A549 (cell line): ENCODE results near the gene CDC16. TPM values are rescaled to one million over a fixed set of nuclear protein-coding genes. Genes with fewer than 3 reads are reported as not detected.

Experiments
- ATAC-seq, 2 experiments: fragments of 200-7000 bp in 1 of 2; fragments of >200 bp in 1 of 2; cut with Nextera tagmentation in 1 of 2; cut with Tn5 transposase in 1 of 2; 3 replicates each; pipeline versions ENCODE4 v1.8.0 to v1.9.1; 2018 to 2020; ENCODE audit warnings: mild to moderate bottlenecking in 1 of 2, moderate library complexity in 1 of 2
- CTCF ChIA-PET: fragments of 300-600 bp; sonication (Branson Sonifier 250); formaldehyde crosslinking; extraction: SDS; loops from one replicate; lab custom pipeline; 2021; ENCODE audit warnings: antibody characterized with exemption, inconsistent platforms; lab: Yijun Ruan, JAX
- POLR2A ChIA-PET: fragments of 350-600 bp; formaldehyde crosslinking; extraction: SDS; loops from one replicate; lab custom pipeline; 2021; ENCODE audit warnings: antibody characterized with exemption, inconsistent platforms; lab: Yijun Ruan, JAX
- DNase-seq, 2 experiments: peaks; one replicate each; pipeline versions ENCODE4 v3.0.0 to v3.0.0-alpha.2; 2011 to 2016; ENCODE audit warnings: low read depth in 1 of 2, low spot score in 1 of 2
- FAIRE-seq: peaks from 2 replicates; lab custom pipeline; 2011; peaks lifted over from hg19 to GRCh38; lab: Jason Lieb, UNC
- H3K27ac ChIP-seq, 2 experiments: fragments of >200 bp; sonication (Bioruptor Twin); formaldehyde crosslinking; 3 replicates each; pipeline ENCODE4 v1.5.1; 2016 to 2017
- H3K4me1 ChIP-seq: fragments of >200 bp; sonication (Bioruptor Twin); formaldehyde crosslinking; 3 replicates; pipeline ENCODE4 v1.6.1; 2016
- H3K4me2 ChIP-seq: fragments of >200 bp; sonication (Bioruptor Twin); formaldehyde crosslinking; 3 replicates; pipeline ENCODE4 v1.6.1; 2016
- H3K4me3 ChIP-seq: fragments of >200 bp; sonication (Bioruptor Twin); formaldehyde crosslinking; 3 replicates; pipeline ENCODE4 v1.5.1; 2016
- H3K9me3 ChIP-seq: fragments of >200 bp; sonication (Bioruptor Twin); formaldehyde crosslinking; 3 replicates; pipeline ENCODE4 v1.6.1; 2016
- CEBPB ChIP-seq, 2 experiments: fragments of >200 bp in 1 of 2; sonication (Bioruptor Twin) in 1 of 2; formaldehyde crosslinking in 1 of 2; IDR thresholded peaks; 2 replicates each; pipeline ENCODE4 v1.6.1; 2012 to 2016
- CHD2 ChIP-seq: fragments of 150-350 bp; IDR thresholded peaks from 2 replicates; pipeline ENCODE4 v1.6.1; 2014; ENCODE audit warnings: low read length; ENCODE audit not compliant: partially characterized antibody
- EHF ChIP-seq: fragments of 250-450 bp; sonication (Bioruptor Pico); IDR thresholded peaks from 2 replicates; pipeline ENCODE4 v1.5.0; 2020; ENCODE audit warnings: mild to moderate bottlenecking
- EHMT2 ChIP-seq: fragments of 200-600 bp; sonication (generic); IDR thresholded peaks from 2 replicates; pipeline ENCODE4 v1.6.1; 2016; ENCODE audit warnings: antibody characterized with exemption, low read depth, mild to moderate bottlenecking, moderate library complexity
- EP300 ChIP-seq, 2 experiments: fragments of >200 bp; sonication (Bioruptor Twin); formaldehyde crosslinking; IDR thresholded peaks; 2 replicates in 1 of 2; 3 replicates in 1 of 2; pipeline ENCODE4 v1.6.1; 2016 to 2017
- HDAC2 ChIP-seq: fragments of 200-600 bp; sonication (generic); IDR thresholded peaks from 2 replicates; pipeline ENCODE4 v1.6.1; 2016
- HOXA7 ChIP-seq: fragments of 250-450 bp; sonication (Bioruptor Pico); IDR thresholded peaks from 2 replicates; pipeline ENCODE4 v1.5.0; 2020; ENCODE audit warnings: mild to moderate bottlenecking, moderate library complexity
- HOXB5 ChIP-seq: fragments of 250-450 bp; sonication (Bioruptor Pico); IDR thresholded peaks from 2 replicates; pipeline ENCODE4 v1.5.0; 2020; ENCODE audit warnings: mild to moderate bottlenecking, moderate library complexity
- JUNB ChIP-seq: fragments of >200 bp; sonication (Bioruptor Twin); formaldehyde crosslinking; IDR thresholded peaks from 2 replicates; pipeline ENCODE4 v1.6.1; 2016
- MAZ ChIP-seq: fragments of 150-350 bp; IDR thresholded peaks from 2 replicates; pipeline ENCODE4 v1.6.1; 2014; ENCODE audit warnings: antibody characterized with exemption, low read depth, low read length, borderline replicate concordance
- MYC ChIP-seq: IDR thresholded peaks from 2 replicates; pipeline ENCODE4 v1.6.1; 2012; ENCODE audit warnings: mild to moderate bottlenecking, inconsistent platforms, low read length, improper control_type of control experiment, borderline replicate concordance
- PHF8 ChIP-seq: fragments of 200-600 bp; sonication (generic); IDR thresholded peaks from 2 replicates; pipeline ENCODE4 v1.6.1; 2016; ENCODE audit warnings: low read depth, mild to moderate bottlenecking, antibody characterized with exemption, moderate library complexity, borderline replicate concordance
- POLR2A ChIP-seq: IDR thresholded peaks from 2 replicates; pipeline ENCODE4 v1.6.1; 2012; ENCODE audit warnings: mild to moderate bottlenecking, low read length
- POLR2AphosphoS2 ChIP-seq: conservative IDR thresholded peaks from 2 replicates; pipeline ENCODE4 v1.6.1; 2012; ENCODE audit warnings: low read length, improper control_type of control experiment, inconsistent platforms
- SMC3 ChIP-seq: fragments of >200 bp; sonication (Bioruptor Twin); formaldehyde crosslinking; IDR thresholded peaks from 3 replicates; pipeline ENCODE4 v1.6.1; 2018; ENCODE audit warnings: inconsistent platforms
- TP53 ChIP-seq: fragments of 250-450 bp; sonication (Bioruptor Pico); IDR thresholded peaks from 2 replicates; pipeline ENCODE4 v1.5.0; 2021; ENCODE audit warnings: mild to moderate bottlenecking, moderate library complexity
- ZNF302 ChIP-seq: fragments of 250-450 bp; sonication (Bioruptor Pico); IDR thresholded peaks from 2 replicates; pipeline ENCODE4 v1.9.0; 2021; ENCODE audit warnings: inconsistent platforms, mild to moderate bottlenecking, moderate library complexity
- WGBS: methylation state at CpG from one replicate; pipeline ENCODE4 v1.1.6; 2017; ENCODE audit errors: missing lambda C conversion rate; 5-methylcytosine and 5-hydroxymethylcytosine counted together
- polyA plus RNA-seq, 4 experiments: library from polyadenylated mRNA; depleted of rRNA in 3 of 4; stranded (reverse); fragments of >200 nt; fragmentation: RNase III in 1 of 4; extraction: RNeasy Plus Mini Kit Qiagen cat#74134 plus additional on column Dnase treatment in 1 of 4; gene quantifications; 2 replicates in 3 of 4; 3 replicates in 1 of 4; pipeline ENCODE4 v1.2.3, GENCODE V29; 2011 to 2017
- TF ChIP-seq, protein P1 (sequence below): fragments of 150-350 bp; IDR thresholded peaks from 2 replicates; pipeline ENCODE4 v1.6.1; 2014; ENCODE audit warnings: low read depth, mild to moderate bottlenecking, low read length
- TF ChIP-seq, protein P2 (sequence below): fragments of >200 bp; sonication (Bioruptor Twin); formaldehyde crosslinking; IDR thresholded peaks from 3 replicates; pipeline ENCODE4 v1.6.1; 2016
- TF ChIP-seq, protein P3 (sequence below): fragments of >200 bp; sonication (Bioruptor Twin); formaldehyde crosslinking; IDR thresholded peaks from 2 replicates; pipeline ENCODE4 v1.6.1; 2016
- TF ChIP-seq, protein P4 (sequence below): fragments of 450-650 bp; IDR thresholded peaks from 2 replicates; pipeline ENCODE4 v1.6.1; 2014; ENCODE audit warnings: antibody characterized with exemption

The CDC16 gene
- polyA plus RNA-seq, 2 of the 4 experiments (the other 2 are of a cell fraction): 42.4 to 85.0 TPM

DNA sequence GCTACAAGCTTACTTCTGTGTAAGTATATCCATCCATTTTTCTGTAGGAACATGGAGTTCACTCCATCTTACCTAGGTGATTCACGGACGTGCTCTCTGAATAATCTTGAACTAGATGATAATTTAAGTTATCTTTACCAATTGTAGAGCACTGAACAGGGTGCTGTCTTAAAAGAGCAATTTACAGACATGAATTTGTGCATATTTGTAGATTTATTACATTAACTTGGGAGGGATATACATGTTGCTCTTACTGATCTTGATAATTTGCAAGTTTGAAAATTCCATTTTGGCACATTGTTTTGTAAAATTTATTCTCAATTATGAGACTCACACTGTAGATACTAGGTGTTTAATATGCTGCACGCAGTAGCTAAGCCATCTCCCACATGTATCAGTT, 9.3 kb downstream of the CDC16 start:
- WGBS: 97% methylated on average over 3 of the region's 3 CpGs

DNA sequence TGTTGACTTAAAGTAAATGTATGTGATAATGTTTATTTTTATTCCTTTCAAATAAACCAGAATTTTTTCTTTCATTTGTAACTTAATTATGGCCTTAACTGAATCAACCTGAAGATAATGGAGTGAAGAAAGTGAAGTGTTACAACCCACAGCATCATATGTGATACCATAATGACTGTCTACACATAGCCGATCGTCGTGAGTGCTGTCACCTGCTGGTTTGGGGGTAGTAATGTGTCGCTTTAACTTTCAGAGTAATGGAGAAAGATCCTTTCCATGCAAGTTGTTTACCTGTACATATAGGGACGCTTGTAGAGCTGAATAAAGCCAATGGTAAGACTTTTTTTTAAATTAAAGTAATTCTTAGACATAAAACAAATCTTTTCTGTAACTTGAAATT, 9.9 kb downstream of the CDC16 start:
- ChIA-PET CTCF (no interaction called here), POLR2A (no interaction called here)
- TF ChIP-seq HDAC2 (no peak), TP53 (CRISPR knock-in tag) (no peak), SMC3 (no peak), ZNF302 (CRISPR knock-in tag) (no peak), CEBPB (IDR thresholded peaks at IDR 0.05) (no peak), POLR2A (no peak), EHF (CRISPR knock-in tag) (no peak), HOXA7 (no peak)
- TF ChIP-seq, protein P1, sequence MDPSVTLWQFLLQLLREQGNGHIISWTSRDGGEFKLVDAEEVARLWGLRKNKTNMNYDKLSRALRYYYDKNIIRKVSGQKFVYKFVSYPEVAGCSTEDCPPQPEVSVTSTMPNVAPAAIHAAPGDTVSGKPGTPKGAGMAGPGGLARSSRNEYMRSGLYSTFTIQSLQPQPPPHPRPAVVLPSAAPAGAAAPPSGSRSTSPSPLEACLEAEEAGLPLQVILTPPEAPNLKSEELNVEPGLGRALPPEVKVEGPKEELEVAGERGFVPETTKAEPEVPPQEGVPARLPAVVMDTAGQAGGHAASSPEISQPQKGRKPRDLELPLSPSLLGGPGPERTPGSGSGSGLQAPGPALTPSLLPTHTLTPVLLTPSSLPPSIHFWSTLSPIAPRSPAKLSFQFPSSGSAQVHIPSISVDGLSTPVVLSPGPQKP: no peak
- TF ChIP-seq, protein P2, sequence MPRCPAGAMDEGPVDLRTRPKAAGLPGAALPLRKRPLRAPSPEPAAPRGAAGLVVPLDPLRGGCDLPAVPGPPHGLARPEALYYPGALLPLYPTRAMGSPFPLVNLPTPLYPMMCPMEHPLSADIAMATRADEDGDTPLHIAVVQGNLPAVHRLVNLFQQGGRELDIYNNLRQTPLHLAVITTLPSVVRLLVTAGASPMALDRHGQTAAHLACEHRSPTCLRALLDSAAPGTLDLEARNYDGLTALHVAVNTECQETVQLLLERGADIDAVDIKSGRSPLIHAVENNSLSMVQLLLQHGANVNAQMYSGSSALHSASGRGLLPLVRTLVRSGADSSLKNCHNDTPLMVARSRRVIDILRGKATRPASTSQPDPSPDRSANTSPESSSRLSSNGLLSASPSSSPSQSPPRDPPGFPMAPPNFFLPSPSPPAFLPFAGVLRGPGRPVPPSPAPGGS: no peak
- TF ChIP-seq, protein P3, sequence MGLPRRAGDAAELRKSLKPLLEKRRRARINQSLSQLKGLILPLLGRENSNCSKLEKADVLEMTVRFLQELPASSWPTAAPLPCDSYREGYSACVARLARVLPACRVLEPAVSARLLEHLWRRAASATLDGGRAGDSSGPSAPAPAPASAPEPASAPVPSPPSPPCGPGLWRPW: no peak
- Histone ChIP-seq H3K27ac (no peak overlapping the region), H3K9me3 (no peaks in the 10 kb centered on the region), H3K4me3 (no peak overlapping the region), H3K4me2 (no peak overlapping the region), H3K4me1 (no peaks in the 10 kb centered on the region)
- no peak for ATAC-seq
- no peak for DNase-seq
- 89% methylated on average over 5 of the region's 5 CpGs for WGBS
- no peak for FAIRE-seq

More for the DNA sequence above, 9.3 kb downstream of the CDC16 start:
- H3K4me1 ChIP-seq: no peaks in the 10 kb centered on the region
- H3K4me3 ChIP-seq: no peak overlapping the region
- TF ChIP-seq HDAC2 (no peak), MAZ (no peak), EP300 (IDR thresholded peaks at IDR 0.05) (no peak), MYC (no peak), CHD2 (no peak)
- TF ChIP-seq, protein P4, sequence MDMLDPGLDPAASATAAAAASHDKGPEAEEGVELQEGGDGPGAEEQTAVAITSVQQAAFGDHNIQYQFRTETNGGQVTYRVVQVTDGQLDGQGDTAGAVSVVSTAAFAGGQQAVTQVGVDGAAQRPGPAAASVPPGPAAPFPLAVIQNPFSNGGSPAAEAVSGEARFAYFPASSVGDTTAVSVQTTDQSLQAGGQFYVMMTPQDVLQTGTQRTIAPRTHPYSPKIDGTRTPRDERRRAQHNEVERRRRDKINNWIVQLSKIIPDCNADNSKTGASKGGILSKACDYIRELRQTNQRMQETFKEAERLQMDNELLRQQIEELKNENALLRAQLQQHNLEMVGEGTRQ: no peak
- TF ChIP-seq, all 56 proteins: peak for 0
- H3K9me3 ChIP-seq: no peaks in the 10 kb centered on the region
- no peak overlapping the region for H3K4me2 ChIP-seq
- no peak for FAIRE-seq
- POLR2A ChIA-PET: no interaction called here
- CTCF ChIA-PET: no interaction called here
- no peak overlapping the region for H3K27ac ChIP-seq
- no peak for DNase-seq
- no peak for ATAC-seq

DNA sequence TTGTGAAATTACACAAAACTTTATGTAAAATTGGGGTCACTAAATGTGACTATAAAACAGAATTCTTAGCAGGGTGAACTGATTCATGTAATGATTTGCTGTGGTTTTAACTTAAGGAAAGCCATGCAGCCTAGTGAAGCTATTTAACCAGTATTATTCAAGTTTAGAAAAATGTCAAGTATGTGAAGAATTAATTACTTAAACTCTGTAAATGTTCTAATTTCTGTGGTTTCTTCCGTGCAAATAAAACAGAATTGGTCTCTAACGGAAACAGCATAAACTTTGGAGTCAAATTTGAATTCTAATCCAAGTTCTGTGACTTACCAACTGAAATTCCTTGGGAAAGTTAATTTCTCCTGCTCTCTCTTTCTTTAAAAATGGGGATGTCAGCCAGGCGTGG, 13.3 kb downstream of the CDC16 start:
- FAIRE-seq (no peak), DNase-seq (no peak), ATAC-seq (no peak)
- Histone ChIP-seq H3K4me3 (no peak overlapping the region), H3K9me3 (no peaks in the 10 kb centered on the region), H3K27ac (no peak overlapping the region), H3K4me1 (no peaks in the 10 kb centered on the region), H3K4me2 (no peak overlapping the region)
- ChIA-PET CTCF (interaction anchor here (2.6 kb wide), 1 partner anchor 11 kb away, joined by 7 read pairs; no protein-coding TSS in a partner anchor), POLR2A (no interaction called here)
- whole genome bisulfite sequencing: 81% methylated on average over 3 of the region's 3 CpGs
- TF ChIP-seq HOXB5 (CRISPR knock-in tag): no peak
- TF ChIP-seq, protein P2: no peak
- TF ChIP-seq, protein P3: no peak
- no peak for TF ChIP-seq EP300 (IDR thresholded peaks at IDR 0.05)
- TF ChIP-seq, protein P4: no peak
- no peak for TF ChIP-seq HOXA7
- no peak for TF ChIP-seq PHF8
- TF ChIP-seq ZNF302 (CRISPR knock-in tag): no peak
- no peak for TF ChIP-seq EHF (CRISPR knock-in tag)
- TF ChIP-seq POLR2AphosphoS2: no peak
- no peak for TF ChIP-seq EHMT2
- TF ChIP-seq JUNB: no peak
